T47D (cell line): ENCODE data around the gene PRKN.

Source experiments
- DNase-seq, 2 experiments: peaks; one replicate each; pipeline versions ENCODE4 v3.0.0 to v3.0.0-alpha.2; 2011 to 2012; ENCODE audit warnings: low read depth in 1 of 2, low spot score in 1 of 2
- JUND ChIP-seq: IDR thresholded peaks from 2 replicates; pipeline ENCODE4 v1.6.1; 2012; ENCODE audit warnings: low read depth
- in situ Hi-C: cut with HindIII; loops from 2 replicates; pipeline ENCODE4 v1.10.0; 2016; ENCODE audit warnings: low sequenced_read_pairs, low pct_unique_long_range_greater_than_20kb

PRKN gene

DNA sequence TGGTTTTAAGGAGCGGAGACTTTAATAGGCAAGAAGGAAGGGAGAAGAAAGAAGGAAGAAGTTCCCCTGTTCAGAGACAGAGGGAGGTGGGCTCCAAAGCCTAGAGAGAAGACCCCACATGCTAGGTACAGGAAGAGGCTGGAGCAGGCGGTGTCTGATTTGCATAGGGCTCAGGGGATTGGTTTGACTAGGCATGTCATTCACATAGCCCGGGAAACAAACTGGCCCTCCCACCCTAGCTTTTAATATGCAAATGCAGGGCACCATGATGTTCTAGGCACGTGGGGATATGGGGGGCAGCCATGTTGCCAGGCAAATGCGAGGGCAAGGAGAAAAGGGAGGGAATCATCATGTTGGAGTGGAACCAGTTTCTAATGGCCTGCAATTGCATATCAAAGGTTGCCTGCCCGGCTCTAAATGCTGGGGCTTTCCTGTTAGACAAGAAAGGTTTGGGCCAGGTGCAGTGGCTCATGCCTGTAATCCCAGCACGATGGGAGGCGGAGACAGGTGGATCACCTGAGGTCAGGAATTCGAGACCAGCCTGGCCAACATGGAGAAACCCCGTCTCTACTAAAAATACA, 1419.4 kb downstream of the PRKN start:
- in situ Hi-C loops: no loop called here
- TF ChIP-seq JUND: no peak
- no peak for DNase-seq

DNA sequence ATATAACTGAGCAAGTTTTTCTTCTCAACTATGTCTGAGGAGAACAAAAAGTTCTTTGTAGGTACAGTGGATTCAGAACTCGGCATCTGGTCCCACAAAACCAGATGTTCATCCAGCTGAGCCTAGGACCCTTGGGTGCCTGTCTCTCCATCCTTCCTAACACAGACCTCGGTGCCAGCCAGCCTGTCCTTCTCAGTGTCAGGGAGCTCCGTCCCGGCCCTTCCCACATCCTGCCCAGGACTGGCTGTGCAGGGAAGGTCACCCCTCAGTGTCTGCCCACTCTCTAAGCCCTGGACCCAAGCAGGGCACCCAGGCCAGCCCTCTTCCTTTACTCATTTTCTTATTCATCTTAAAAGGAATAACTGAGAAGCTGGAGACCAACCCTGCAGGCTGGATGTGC, 1421.7 kb downstream of the PRKN start:
- no peak for DNase-seq
- TF ChIP-seq JUND: no peak
- in situ Hi-C loops: no loop called here

DNA sequence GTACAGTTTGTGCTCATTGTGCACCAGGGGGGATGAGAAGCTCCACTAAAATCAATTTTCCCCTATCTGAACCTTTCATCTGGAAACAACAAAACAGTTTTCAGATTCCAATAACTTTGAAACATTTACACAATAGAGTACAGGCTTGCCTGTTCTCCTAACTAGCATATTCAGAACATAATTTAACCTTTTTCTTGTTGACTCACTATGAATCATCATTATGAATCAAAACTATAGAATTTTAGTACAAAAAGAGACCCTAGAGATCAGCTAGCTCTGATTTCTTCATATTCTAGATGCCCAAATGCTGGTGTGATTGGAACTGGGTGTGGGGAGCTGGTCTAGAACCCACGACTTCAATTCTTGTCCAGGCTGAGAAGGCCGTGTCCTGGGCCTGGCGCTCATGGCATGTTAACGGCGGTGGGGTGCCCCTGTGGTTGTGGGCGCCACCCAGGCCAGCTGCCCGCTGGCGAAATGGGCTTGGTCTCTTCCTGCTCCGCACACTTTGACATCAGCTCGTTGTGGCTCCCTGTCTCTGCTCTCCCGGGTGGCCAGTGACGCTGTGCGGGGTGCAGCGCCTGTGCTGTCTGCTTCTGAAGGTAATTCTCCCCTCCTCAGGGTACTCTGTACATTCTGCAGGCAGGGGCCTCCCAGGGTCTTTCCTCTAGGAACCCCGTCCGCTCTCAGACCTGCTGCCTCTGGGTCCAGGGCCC, 1423.8 kb downstream of the PRKN start:
- in situ Hi-C loops: no loop called here
- no peak for TF ChIP-seq JUND
- DNase-seq: no peak

DNA sequence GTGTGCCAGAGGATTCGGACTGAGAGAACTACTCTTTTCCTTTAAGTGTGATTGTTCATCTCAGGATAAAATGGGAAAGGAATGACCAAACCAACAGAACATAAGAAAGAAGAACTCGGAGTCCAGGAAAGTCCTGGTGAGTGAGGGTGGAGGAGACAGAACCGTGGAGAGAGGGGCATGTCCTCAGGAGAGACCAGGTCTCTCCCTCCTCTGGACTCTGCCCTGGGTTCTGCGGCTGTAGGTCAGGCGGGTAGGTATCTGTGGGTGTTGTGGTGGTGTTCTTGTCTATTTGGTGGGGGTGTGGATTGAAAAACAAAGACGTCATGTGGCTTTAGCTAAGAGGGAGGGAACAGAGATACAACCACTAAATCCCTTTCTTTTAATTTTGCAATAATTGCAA, 1424.6 kb downstream of the PRKN start:
- TF ChIP-seq JUND: no peak
- in situ Hi-C loops: no loop called here
- no peak for DNase-seq

DNA sequence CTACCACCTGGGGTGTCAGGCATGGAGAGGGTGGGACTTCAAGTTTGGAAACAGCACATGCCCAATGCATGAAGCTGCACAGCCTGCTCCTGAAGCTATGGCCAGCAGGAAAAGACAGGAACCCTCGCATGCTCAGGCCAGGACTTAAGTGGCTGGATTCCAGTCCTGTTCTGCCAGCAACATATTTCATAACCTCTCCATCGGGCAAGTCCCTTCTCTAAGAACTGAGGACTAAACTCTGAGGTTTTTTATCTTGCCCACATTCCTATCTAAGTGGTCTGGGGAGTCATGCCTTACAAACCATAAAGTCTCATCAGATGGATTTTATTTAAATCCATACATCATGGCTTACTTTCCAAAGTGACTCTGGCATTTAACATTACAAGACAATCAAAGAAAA, 1426.2 kb downstream of the PRKN start:
- no peak for DNase-seq
- in situ Hi-C loops: no loop called here
- no peak for TF ChIP-seq JUND

DNA sequence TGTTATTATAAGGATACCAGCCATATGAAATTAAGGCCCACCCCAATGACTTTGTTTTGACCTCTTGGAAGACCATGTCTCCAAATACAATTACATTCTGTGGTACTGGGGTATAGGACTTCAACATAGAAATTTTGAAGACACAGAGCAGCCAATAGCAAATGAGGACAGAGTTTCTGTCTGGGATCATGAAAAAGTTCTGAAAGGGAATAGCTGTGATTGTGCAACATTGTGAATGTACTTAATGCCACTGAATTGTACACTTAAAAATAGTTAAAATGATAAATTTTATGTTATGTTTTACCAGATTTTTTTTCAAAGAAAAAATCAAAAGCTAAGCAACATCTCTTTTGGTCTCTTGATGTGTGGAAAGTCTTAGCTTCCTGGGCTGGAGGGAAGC, 1426.7 kb downstream of the PRKN start:
- no peak for TF ChIP-seq JUND
- no peak for DNase-seq
- in situ Hi-C loops: no loop called here

DNA sequence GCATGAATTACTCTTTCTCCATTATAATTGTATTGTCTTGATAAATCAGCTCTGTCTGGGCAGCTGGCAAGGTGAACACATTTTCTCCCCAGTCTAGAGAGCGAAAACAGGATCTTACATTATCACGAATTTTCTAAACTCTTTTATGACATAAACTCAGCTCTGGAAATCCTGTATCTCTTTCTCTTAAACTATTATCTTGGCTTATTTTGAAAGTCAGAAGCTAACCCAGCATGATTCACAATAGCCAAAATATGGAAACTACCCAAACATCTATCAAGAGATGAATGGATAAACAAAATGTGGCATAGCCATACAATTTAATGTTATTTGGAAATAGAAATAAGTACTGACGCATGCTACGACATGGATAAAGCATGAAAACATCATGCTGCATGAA, 1427.8 kb downstream of the PRKN start:
- in situ Hi-C loops: no loop called here
- no peak for TF ChIP-seq JUND
- no peak for DNase-seq
